GM18511 (cell line): ENCODE measurements around the gene CNTD1.

Experiments used
- ATAC-seq: cut with Tn5 transposase; IDR thresholded peaks from one replicate; pipeline ENCODE4 v1.9.1; 2021; ENCODE audit warnings: mild to moderate bottlenecking, moderate library complexity; ENCODE audit not compliant: unreplicated experiment

The CNTD1 gene

DNA sequence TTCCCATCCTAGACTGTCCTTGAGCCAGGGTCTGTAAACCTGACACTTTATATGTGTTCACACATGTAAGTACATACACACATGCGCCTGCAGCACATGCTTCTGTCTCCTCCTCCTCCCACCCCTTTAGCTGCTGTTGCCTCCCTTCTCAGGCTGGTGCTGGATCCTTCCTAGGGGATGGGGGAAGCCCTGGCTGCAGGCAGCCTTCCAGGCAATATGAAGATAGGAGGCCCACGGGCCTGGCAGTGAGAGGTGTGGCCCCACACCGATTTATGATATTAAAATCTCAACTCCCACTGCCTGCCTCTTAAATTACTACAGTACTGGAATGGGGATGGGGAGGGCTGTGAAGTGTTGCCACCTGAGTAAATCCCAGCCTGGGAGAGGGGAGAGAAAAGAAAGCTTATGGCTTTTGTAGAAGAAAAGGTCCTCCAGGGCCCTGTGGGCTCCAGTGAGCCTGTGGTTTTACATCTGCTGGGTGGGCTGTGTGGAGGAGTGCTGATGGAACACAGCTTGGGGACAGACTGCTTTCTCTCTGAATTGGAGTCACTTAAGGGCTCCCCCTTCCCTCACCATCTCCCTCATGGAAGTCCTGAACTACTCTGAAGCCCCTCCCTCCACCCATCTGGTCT, 19.2 kb upstream of the CNTD1 start:
- ATAC-seq, result no peak

GRCh38 chr17:42779936-42780850, 18.5 kb upstream of the CNTD1 start, which contains the start of gene WNK4:
TSS of gene WNK4 (plus strand) at chr17:42780610. CDS start at chr17:42780699, 89 bp downstream.
- ATAC-seq, result no peak

GRCh38 chr17:42780851-42781638, 17.6 kb upstream of the CNTD1 start:
- ATAC-seq, result no peak

DNA sequence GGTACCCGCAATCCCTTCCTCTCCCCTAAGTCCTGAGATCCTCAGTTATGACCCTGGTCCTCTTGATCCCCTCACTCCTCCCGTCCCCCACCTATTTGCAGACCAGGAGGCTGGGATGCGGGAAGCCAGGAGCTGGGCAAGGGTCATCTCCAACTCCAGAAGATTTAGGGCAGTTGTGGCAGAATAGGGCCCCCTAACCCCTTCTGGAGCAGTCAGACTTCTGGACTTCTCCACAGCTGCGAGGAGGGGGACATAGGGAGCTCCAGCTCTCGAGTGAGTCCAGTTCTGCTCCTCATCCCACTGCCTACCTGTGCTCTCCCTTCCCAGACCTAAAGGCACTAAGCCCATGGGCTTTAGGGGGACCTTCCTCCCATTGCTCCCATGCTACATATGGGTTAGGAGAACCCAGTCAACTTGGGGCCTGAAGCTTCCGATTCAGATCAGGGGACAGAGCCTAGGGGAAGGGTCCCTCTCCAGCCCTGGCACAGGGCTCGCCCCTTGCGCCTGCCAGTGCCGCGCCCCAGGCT, 17.0 kb upstream of the CNTD1 start:
- ATAC-seq, result no peak

GRCh38 chr17:42782166-42783061, 16.2 kb upstream of the CNTD1 start:
- ATAC-seq, result no peak

DNA sequence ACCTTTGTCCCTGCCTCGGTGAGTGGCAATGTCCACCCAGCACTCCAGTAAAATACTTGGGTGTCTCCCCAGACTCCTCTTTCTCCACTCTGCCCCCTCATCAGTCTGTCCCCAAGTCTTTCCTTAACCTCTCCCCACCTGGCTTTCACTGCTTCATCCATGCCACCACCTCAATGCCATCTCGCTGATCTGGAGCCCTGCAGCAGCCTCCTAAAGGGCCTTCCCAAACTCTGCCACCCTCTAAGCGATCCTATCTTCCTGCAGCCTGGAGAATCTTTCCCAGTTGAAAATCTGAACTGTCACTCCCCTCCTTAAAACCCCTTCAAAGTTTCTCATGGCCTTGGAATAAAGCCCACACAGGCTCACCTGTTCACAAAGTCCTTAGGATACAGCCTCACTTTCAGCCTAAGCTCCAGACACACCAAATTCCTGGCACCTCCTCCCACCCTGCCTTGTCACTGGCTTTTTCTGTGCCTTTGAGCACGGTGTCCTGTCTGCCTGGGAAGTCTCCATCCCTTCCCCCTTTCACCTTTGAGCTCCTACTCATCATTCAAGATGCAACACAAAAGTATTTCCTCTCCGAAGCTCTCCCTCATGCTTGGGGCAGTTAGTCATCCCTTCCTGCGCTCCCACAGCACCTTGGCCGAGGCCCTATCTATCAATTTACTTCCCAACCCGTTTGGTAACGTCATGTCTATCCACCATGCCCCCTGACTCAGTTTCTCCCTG, 15.4 kb upstream of the CNTD1 start:
- ATAC-seq, result no peak

GRCh38 chr17:42783791-42784138, 14.9 kb upstream of the CNTD1 start:
- no peak for ATAC-seq

DNA sequence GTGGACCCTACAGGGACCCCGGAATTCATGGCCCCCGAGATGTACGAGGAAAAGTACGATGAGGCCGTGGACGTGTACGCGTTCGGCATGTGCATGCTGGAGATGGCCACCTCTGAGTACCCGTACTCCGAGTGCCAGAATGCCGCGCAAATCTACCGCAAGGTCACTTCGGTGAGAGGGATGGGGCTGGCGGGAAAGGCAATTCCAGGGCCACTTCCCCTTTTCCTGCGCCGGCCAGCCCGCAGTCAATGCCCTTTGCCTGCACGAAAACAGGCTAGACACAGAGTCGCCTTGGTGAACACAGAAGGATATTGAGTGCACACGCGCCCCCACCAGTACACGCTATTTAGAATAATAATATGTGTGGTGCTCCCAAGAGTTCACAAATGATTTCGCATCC, 14.3 kb upstream of the CNTD1 start:
- no peak for ATAC-seq

- no peak for ATAC-seq
These were observed 13.7 kb upstream of the CNTD1 start for GRCh38 chr17:42784811-42785592.

DNA sequence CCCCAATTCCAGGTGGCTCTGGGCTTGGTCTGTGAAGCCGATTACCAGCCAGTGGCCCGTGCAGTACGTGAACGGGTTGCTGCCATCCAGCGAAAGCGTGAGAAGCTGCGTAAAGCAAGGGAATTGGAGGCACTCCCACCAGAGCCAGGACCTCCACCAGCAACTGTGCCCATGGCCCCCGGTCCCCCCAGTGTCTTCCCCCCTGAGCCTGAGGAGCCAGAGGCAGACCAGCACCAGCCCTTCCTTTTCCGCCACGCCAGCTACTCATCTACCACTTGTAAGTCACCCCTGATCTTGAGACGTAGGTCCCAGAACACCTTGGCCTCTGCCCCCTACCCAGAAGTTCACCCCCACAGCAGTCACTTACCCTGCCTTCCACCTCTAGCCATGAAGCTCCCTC, 11.4 kb upstream of the CNTD1 start:
- no peak for ATAC-seq

GRCh38 chr17:42791948-42792347, 6.7 kb upstream of the CNTD1 start:
- no peak for ATAC-seq

DNA sequence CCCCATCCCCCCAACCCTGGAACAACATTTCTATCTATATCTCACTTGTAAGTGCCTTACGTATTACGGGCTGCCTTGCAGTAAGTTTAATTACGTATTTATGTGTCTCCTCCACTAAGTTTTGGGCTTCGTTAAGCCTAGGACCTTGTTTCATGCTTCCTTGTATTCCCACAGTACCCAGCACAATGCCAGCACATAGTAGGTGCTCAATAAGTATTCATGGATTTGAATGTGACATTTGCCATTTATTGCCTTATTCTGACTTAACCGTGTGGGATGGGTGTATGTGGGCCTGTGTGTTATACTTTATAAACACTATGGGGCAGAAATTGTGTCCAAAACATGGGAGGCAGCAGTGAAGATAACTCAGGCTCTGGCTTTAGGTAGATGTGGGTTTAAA, 6.1 kb upstream of the CNTD1 start:
- ATAC-seq, result no peak

DNA sequence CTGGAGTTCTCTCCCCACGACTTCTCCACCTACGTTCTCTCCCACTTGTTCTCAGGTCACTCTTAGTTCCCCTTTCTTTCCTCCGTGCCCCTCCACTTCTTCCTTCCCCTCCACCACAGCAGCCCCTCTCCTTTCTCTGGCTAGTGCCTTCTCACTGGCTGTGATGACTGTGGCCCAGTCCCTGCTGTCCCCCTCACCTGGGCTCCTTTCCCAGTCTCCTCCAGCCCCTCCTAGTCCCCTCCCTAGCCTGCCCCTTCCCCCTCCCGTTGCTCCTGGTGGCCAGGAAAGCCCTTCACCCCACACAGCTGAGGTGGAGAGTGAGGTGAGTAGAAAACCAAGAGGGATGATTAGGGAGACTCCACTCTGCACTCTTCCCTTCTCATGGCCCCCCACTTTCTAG, 3.6 kb upstream of the CNTD1 start:
- no peak for ATAC-seq

GRCh38 chr17:42795465-42795864, 3.2 kb upstream of the CNTD1 start:
- no peak for ATAC-seq

GRCh38 chr17:42796066-42796758, 2.4 kb upstream of the CNTD1 start:
- no peak for ATAC-seq

GRCh38 chr17:42797067-42798007, 1.3 kb upstream of the CNTD1 start:
- no peak for ATAC-seq

- no peak for ATAC-seq
These were observed 664 bp upstream of the CNTD1 start for GRCh38 chr17:42798011-42798382.
